EL (cell line): ENCODE measurements around the gene GABRA1.

Source experiments
- DNase-seq: peaks from one replicate; pipeline ENCODE4 v3.0.0-alpha.2; 2016

The GABRA1 gene

GRCh38 chr5:161847941-161848391 lies at the start of gene GABRA1:
Gene GABRA1, plus strand, starts transcription at chr5:161848120. Its CDS starts 2,691 bp downstream, at chr5:161850811.
- DNase-seq: no peak

GRCh38 chr5:161799316-161799715 lies 48.6 kb upstream of the GABRA1 start:
- DNase-seq: no peak

DNA sequence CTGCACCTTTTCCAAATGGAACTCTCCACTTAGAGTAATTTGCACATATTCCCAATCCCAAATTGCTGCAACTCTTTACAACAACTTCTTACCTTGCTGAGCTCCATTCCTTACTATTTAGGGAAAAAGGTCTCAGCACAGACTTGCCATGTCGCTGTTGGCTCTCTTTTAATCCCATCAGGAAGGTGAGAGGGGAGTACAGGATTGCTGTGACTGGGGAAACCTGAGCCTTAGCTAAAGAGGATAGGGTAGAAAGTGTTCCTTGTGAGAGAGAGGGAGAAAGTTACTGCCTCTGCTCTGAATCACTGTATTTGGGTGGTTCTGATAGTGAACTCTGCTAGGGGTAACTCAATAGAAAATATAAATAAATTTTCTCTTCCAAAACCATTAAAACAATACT lies 43.7 kb upstream of the GABRA1 start:
- no peak for DNase-seq

GRCh38 chr5:161846746-161847145 lies 1.2 kb upstream of the GABRA1 start:
- DNase-seq: no peak

GRCh38 chr5:161847447-161847846 lies 473 bp upstream of the GABRA1 start:
- DNase-seq: no peak

- no peak for DNase-seq
Measured at GRCh38 chr5:161850491-161850890, 2.6 kb downstream of the GABRA1 start.

- no peak for DNase-seq
Measured at GRCh38 chr5:161851691-161852299, 3.9 kb downstream of the GABRA1 start.

GRCh38 chr5:161857358-161857757 lies 9.4 kb downstream of the GABRA1 start:
- no peak for DNase-seq

DNA sequence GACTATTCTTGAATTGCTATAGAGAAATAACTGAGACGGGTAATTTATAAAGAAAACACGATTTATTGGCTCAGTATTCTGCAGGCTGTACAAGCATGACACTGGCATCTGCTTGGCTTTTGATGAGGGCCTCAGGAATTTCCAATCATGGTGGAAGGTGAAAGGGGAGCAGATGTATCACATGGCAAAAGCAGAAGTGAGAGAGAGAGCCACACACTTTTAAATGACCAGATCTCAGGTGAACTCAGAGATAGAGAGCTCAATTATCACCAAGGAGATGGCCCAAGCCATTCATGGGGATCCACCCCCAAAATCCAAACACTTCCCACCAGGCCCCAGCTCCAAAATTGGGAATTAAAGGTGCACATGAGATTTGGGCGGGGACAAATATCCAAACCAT lies 15.3 kb downstream of the GABRA1 start:
- DNase-seq: no peak

- no peak for DNase-seq
Measured at GRCh38 chr5:161863811-161864210, 15.9 kb downstream of the GABRA1 start.

GRCh38 chr5:161865510-161865909 lies 17.6 kb downstream of the GABRA1 start:
- DNase-seq: no peak

DNA sequence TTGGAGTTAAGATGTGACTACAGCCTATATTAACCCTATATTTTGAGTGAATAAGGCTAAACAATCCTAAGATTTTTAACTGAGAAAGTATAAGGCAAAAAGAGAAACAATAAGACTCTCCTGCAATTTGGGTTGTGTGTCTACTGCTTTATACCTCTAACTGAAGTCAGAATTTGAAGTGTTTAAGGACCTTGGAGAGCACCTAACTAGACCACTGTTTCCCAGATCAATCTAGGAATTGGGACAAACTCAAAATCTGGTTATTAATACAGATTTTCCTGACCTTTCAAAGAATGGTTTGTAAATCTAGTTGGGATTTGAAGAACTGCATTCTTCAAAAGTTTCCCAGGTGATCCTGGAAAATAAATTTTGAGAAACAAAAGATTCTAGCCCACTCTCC lies 42.1 kb downstream of the GABRA1 start:
- DNase-seq: no peak

- DNase-seq: no peak
Measured at GRCh38 chr5:161895514-161895913, 47.6 kb downstream of the GABRA1 start.

GRCh38 chr5:161897033-161897432 lies 49.1 kb downstream of the GABRA1 start:
- DNase-seq: no peak

GRCh38 chr5:161899590-161899989 lies 51.7 kb downstream of the GABRA1 start:
- DNase-seq: no peak

GRCh38 chr5:161900981-161901380 lies 53.1 kb downstream of the GABRA1 start:
- no peak for DNase-seq

DNA sequence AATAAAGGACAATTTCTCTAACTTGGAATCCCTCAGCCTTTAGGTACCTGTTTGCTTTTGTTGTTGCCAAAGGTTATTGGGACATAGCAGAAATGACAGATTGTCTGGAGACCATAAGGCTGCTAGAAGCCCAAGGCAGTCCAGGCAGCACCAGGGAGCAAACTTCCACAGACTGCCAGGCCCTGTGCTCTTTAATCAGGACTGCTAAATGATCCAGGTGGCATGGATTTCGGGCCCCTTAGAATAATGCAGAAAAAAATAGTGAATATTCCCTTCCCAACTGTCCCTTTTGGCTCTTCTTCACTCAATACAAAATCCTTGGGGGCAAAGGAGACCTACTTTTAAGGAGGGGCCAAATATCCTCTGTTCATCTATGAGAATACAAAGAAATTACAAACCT lies 73.9 kb downstream of the GABRA1 start:
- DNase-seq: no peak

- DNase-seq: no peak
Measured at GRCh38 chr5:161924270-161924669, 76.3 kb downstream of the GABRA1 start.

- no peak for DNase-seq
Measured at GRCh38 chr5:161925960-161926359, 78.0 kb downstream of the GABRA1 start.

- DNase-seq: no peak
Measured at GRCh38 chr5:161934486-161934885, 86.6 kb downstream of the GABRA1 start.

DNA sequence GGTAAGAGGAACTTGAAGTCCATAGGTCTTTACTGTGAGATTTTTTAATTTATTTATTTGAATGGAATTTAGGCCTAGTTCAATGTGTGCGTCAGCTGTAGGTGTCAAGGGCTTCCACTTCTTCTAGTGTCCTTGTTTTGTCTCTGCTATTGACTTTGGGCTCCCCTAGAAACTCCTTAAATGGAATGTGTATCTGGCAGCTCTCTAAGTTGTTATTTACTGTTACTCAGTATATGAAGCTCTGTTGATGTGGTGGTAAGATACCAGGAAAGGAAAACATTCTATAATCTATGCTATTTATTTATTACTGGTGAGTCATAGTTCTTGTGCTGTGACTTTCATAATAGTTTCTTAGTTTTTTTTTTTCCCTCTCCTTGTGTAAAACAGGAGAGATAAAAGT lies 97.1 kb downstream of the GABRA1 start:
- no peak for DNase-seq

DNA sequence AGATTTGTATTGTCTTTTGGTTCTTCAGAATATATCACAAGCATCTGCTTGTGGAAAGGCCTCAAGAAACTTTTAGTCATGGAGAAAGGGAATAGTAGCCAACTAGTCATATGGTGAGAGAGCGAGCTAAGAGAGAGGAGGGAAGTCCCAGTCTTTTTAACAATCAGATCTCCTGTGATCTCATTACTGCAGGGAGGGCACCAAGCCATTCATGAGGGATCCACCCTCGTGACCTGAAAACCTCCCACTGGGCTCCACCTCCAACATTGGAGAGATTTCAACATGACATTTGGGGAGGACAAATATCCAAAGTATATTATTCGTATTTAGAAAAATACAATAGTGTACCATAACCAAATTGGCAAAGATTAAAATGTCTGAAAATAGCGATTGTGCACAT lies 99.0 kb downstream of the GABRA1 start:
- DNase-seq: no peak
